NCI-H2196 (cell line): ENCODE data around the gene COX7C.
"Not testable (repeated sequence)": the region's sequence is repeated elsewhere in the genome, so short reads cannot be mapped to it uniquely, and the experiment has no call there.

Source experiments
- DNase-seq: peaks from one replicate; lab custom pipeline; 2025; ENCODE audit not compliant: unreplicated experiment; lab: John Stamatoyannopoulos, UW

The COX7C gene

GRCh38 chr5:86617756-86618576, at the start of gene COX7C:
Gene COX7C (plus strand): TSS chr5:86617941. CDS start chr5:86618056, 115 bp downstream.
- peak; percentile 85 for DNase-seq

GRCh38 chr5:86569522-86570426, 48.0 kb upstream of the COX7C start:
- DNase-seq, result not testable (repeated sequence)

GRCh38 chr5:86570427-86571083, 47.2 kb upstream of the COX7C start:
- DNase-seq, result no peak

- DNase-seq, result not testable (repeated sequence)
These were observed 46.6 kb upstream of the COX7C start for GRCh38 chr5:86571109-86571508.

GRCh38 chr5:86572825-86573517, 44.8 kb upstream of the COX7C start:
- DNase-seq, result no peak

- no peak for DNase-seq
These were observed 38.2 kb upstream of the COX7C start for GRCh38 chr5:86579502-86579901.

- no peak for DNase-seq
These were observed 21.3 kb upstream of the COX7C start for GRCh38 chr5:86596476-86596875.

- DNase-seq, result no peak
These were observed 11.9 kb upstream of the COX7C start for GRCh38 chr5:86605881-86606280.

- no peak for DNase-seq
These were observed 4.3 kb upstream of the COX7C start for GRCh38 chr5:86613455-86613854.

GRCh38 chr5:86617309-86617755, 409 bp upstream of the COX7C start:
- no peak for DNase-seq

GRCh38 chr5:86623785-86624483, 6.2 kb downstream of the COX7C start:
- no peak for DNase-seq

- no peak for DNase-seq
These were observed 7.4 kb downstream of the COX7C start for GRCh38 chr5:86625148-86625547.

GRCh38 chr5:86626149-86626548, 8.4 kb downstream of the COX7C start:
- no peak for DNase-seq

- no peak for DNase-seq
These were observed 13.4 kb downstream of the COX7C start for GRCh38 chr5:86631165-86631564.

- DNase-seq, result no peak
These were observed 23.3 kb downstream of the COX7C start for GRCh38 chr5:86640998-86641397.

- DNase-seq, result no peak
These were observed 27.1 kb downstream of the COX7C start for GRCh38 chr5:86644843-86645242.

- no peak for DNase-seq
These were observed 28.1 kb downstream of the COX7C start for GRCh38 chr5:86645885-86646284.

- no peak for DNase-seq
These were observed 28.9 kb downstream of the COX7C start for GRCh38 chr5:86646671-86647070.

- no peak for DNase-seq
These were observed 32.2 kb downstream of the COX7C start for GRCh38 chr5:86649832-86650505.

GRCh38 chr5:86660771-86661170, 43.0 kb downstream of the COX7C start:
- DNase-seq, result not testable (repeated sequence)
